ENCODE data around the gene MYH9. TPM values are rescaled to one million over a fixed set of nuclear protein-coding genes. Genes with fewer than 3 reads are reported as not detected.

Gene MYH9
- total RNA-seq, 1 experiment from 2014 or later = 117 TPM

Other genes with a start within 250 kb of the MYH9 start
- 0.28 TPM in 1 of 2 replicates, not detected in the other for gene APOL3, start 227.2 kb downstream of the MYH9 start, total RNA-seq (2014; rRNA removed; shearing (Covaris generic))
- gene APOL4, start 186.2 kb downstream of the MYH9 start, total RNA-seq (2014; rRNA removed; shearing (Covaris generic)) = not detected in 2 replicates
- 14.9 and 18.0 TPM in 2 replicates for gene APOL2, start 148.4 kb downstream of the MYH9 start, total RNA-seq (2014; rRNA removed; shearing (Covaris generic))
- gene APOL1, start 134.8 kb downstream of the MYH9 start, total RNA-seq (2014; rRNA removed; shearing (Covaris generic)) = not detected in 2 replicates
- gene TXN2, start 93.7 kb upstream of the MYH9 start, total RNA-seq (2014; rRNA removed; shearing (Covaris generic)) = 22.4 and 29.8 TPM in 2 replicates
- 12.5 and 18.3 TPM in 2 replicates for gene FOXRED2, start 119.1 kb upstream of the MYH9 start, total RNA-seq (2014; rRNA removed; shearing (Covaris generic))
- 414 and 429 TPM in 2 replicates for gene EIF3D, start 141.2 kb upstream of the MYH9 start, total RNA-seq (2014; rRNA removed; shearing (Covaris generic))